BE2C (cell line): Measurements from ENCODE around the gene BRPF3.

Experiments used
- DNase-seq: peaks from one replicate; pipeline ENCODE4 v3.0.0-alpha.2; 2020
- H3K27me3 ChIP-seq: fragments of 250-450 bp; sonication (Bioruptor Pico); 2 replicates; pipeline ENCODE4 v1.5.1; 2020; ENCODE audit warnings: mild to moderate bottlenecking
- H3K36me3 ChIP-seq: fragments of 250-450 bp; sonication (Bioruptor Pico); 2 replicates; pipeline ENCODE4 v1.5.1; 2020; ENCODE audit warnings: mild to moderate bottlenecking
- H3K4me1 ChIP-seq: fragments of 250-450 bp; sonication (Bioruptor Pico); 2 replicates; pipeline ENCODE4 v1.5.1; 2020
- H3K4me3 ChIP-seq: 2 replicates; pipeline ENCODE4 v1.5.1; 2011; ENCODE audit warnings: low read depth, low read length
- H3K9me3 ChIP-seq: fragments of 250-450 bp; sonication (Bioruptor Pico); 2 replicates; pipeline ENCODE4 v1.5.1; 2020
- TF ChIP-seq, protein P1 (sequence below): IDR thresholded peaks from 2 replicates; pipeline ENCODE4 v1.5.1; 2012; ENCODE audit warnings: mild to moderate bottlenecking, low read depth, low read length

BRPF3 gene

DNA sequence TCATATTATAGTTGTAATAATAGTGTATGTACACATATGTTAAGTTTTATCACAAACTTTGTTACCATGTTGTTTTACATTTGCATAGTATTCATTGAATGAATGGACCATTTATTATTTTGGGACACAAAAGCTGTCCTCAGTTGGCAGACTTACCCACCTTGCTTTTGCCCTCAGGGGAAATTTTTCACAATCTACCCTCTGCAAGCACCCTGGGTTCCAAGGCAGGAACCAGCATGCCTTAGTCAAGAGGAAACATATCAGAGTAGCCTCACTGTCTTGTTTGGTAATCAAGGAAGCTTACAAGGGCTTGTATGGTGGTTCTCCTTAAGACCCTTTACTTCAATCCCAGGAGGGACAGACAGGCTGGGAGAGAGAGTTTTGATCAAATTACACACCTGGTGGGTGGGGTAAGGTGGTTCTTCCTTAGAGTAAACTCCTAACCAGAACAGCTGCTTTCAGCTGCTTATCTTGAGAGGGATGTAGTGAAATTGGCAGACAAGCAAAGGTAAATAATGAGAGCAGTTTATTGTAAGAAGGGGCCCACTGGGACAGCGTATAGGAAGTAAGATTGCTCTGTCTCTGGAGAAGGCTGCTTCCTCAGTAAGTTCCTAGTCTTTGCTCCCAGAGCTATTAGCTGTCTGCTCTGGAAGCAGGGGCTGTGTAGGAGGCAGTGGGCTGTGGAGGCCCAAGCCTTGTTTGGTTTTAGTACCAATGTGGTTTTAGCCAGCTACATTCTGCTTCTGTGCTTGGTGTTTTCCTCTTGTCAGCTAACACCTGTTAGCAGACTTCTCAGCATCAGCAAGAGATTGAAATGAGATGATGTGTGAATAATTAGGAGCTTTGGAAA lies 31.1 kb downstream of the BRPF3 start:
- H3K9me3 ChIP-seq, result no peaks in the 10 kb centered on the region
- no peak for DNase-seq
- H3K4me1 ChIP-seq, result peaks cover 10% of the 10 kb centered on the region
- TF ChIP-seq, protein P1, sequence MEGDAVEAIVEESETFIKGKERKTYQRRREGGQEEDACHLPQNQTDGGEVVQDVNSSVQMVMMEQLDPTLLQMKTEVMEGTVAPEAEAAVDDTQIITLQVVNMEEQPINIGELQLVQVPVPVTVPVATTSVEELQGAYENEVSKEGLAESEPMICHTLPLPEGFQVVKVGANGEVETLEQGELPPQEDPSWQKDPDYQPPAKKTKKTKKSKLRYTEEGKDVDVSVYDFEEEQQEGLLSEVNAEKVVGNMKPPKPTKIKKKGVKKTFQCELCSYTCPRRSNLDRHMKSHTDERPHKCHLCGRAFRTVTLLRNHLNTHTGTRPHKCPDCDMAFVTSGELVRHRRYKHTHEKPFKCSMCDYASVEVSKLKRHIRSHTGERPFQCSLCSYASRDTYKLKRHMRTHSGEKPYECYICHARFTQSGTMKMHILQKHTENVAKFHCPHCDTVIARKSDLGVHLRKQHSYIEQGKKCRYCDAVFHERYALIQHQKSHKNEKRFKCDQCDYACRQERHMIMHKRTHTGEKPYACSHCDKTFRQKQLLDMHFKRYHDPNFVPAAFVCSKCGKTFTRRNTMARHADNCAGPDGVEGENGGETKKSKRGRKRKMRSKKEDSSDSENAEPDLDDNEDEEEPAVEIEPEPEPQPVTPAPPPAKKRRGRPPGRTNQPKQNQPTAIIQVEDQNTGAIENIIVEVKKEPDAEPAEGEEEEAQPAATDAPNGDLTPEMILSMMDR, result no peak
- peaks cover 16% of the 10 kb centered on the region for H3K36me3 ChIP-seq
- no peak overlapping the region for H3K4me3 ChIP-seq
- H3K27me3 ChIP-seq, result no peaks in the 10 kb centered on the region

- TF ChIP-seq, protein P1, result no peak
- H3K9me3 ChIP-seq, result no peaks in the 10 kb centered on the region
- H3K36me3 ChIP-seq, result peaks cover 7% of the 10 kb centered on the region
- no peak for DNase-seq
- no peak overlapping the region for H3K4me3 ChIP-seq
- peaks cover 10% of the 10 kb centered on the region for H3K4me1 ChIP-seq
- no peaks in the 10 kb centered on the region for H3K27me3 ChIP-seq
Observed at GRCh38 chr6:36229223-36229622, 32.7 kb downstream of the BRPF3 start.

DNA sequence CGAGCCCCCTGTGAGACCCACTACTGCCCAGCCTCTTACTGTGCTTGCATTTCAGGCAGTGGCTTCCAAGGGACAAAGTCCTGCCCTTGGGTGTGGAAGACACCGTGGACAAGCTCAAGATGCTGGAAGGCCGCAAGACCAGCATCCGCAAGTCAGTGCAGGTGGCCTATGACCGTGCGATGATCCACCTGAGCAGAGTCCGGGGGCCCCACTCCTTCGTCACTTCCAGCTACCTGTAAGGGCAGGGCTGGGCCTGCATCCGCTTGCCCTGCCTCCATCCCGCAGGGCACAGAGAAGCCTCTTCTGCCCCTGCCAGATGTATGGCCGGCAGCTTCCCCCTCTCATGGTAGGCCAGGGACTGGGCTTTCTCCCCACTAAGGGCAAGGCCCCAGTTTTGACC lies 33.8 kb downstream of the BRPF3 start:
- H3K4me1 ChIP-seq, result peaks cover 3% of the 10 kb centered on the region
- TF ChIP-seq, protein P1, result no peak
- DNase-seq, result no peak
- peaks cover 7% of the 10 kb centered on the region for H3K36me3 ChIP-seq
- no peak overlapping the region for H3K4me3 ChIP-seq
- no peaks in the 10 kb centered on the region for H3K27me3 ChIP-seq
- H3K9me3 ChIP-seq, result no peaks in the 10 kb centered on the region

DNA sequence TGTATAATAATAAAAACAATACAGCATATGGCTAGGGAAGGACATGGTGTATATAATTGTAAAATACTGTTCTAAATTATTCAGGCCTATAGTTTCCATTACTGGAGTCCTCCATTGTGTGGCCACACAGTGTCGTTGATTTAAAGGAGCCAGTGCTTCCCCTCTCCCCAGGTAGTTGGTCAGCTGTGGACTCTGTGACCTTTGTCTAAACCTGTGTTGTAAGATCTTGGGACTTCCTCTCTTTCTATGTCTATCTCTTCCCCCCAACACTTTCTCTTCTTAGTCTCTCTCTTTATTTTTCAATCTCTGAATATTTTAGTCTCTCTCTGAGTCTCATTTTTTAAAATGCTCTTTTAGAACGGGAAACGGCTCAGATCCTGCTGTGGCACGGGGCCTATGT lies 35.6 kb downstream of the BRPF3 start:
- DNase-seq, result no peak
- no peaks in the 10 kb centered on the region for H3K9me3 ChIP-seq
- H3K27me3 ChIP-seq, result no peaks in the 10 kb centered on the region
- no peak overlapping the region for H3K4me3 ChIP-seq
- no peaks in the 10 kb centered on the region for H3K4me1 ChIP-seq
- TF ChIP-seq, protein P1, result no peak
- peaks cover 7% of the 10 kb centered on the region for H3K36me3 ChIP-seq

DNA sequence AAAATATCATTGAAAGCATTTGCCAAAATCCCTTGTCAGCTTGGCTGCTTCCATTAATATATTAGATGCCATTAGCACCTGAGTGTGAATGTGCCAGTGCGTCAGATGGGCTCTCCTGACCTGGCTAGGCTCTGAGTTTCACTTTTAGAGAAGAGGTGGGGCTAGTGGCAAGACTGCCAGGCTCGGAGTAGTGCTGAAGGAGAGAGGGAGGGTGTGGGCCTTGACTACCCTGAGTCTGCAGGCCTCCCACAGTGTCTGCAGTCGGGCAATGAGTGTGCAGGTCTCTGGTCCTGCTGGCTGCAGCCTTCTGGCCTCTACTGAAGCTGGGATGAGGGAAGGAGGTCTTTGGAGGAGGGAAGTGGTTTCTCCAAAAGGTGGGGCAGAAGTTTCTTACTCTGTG lies 38.8 kb downstream of the BRPF3 start:
- Histone ChIP-seq H3K4me3 (no peak overlapping the region), H3K9me3 (no peaks in the 10 kb centered on the region), H3K4me1 (no peaks in the 10 kb centered on the region), H3K27me3 (no peaks in the 10 kb centered on the region), H3K36me3 (peaks cover 3% of the 10 kb centered on the region)
- no peak for DNase-seq
- TF ChIP-seq, protein P1, result no peak

DNA sequence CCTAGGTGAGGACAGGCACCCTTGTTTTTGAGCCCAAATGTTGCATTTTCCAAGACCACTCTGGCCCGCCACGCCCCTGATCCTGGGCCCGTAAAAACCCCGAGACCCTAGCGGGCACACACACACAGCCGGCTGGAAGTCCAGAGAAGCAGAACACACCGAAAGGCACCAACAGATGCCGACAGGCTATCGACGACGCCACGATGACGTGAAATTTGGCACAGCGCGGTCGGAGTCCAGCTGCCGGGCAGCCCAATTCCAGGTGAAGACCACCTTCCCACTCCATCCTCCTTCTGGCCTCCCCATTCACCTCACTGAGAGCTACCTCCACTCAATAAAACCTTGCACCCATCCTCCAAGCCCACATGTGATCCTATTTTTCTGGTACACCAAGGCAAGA lies 39.3 kb downstream of the BRPF3 start:
- DNase-seq, result no peak
- TF ChIP-seq, protein P1, result no peak
- Histone ChIP-seq H3K27me3 (no peaks in the 10 kb centered on the region), H3K4me3 (no peak overlapping the region), H3K36me3 (peaks cover 3% of the 10 kb centered on the region), H3K9me3 (no peaks in the 10 kb centered on the region), H3K4me1 (no peaks in the 10 kb centered on the region)
